Neural cell (in vitro differentiated cells): Measurements from ENCODE around the gene SKOR1. TPM values are rescaled to one million over a fixed set of nuclear protein-coding genes. Genes with fewer than 3 reads are reported as not detected.

Experiments used
- H2AFZ ChIP-seq: fragments of 200-600, 300-800 bp; sonication (generic), shearing (Covaris generic); 2 replicates; pipeline ENCODE4 v1.6.0; 2014; ENCODE audit warnings: low read depth, mild to moderate bottlenecking, antibody characterized with exemption, low read length, moderate library complexity
- H3F3A ChIP-seq: fragments of 200-600 bp; shearing (Covaris generic); 2 replicates; pipeline ENCODE4 v1.6.1; 2016; ENCODE audit warnings: mild to moderate bottlenecking, moderate library complexity, mixed read lengths, antibody characterized with exemption, low read length; ENCODE audit not compliant: insufficient read depth, poor library complexity, severe bottlenecking
- H3K27ac ChIP-seq: fragments of 200-600, 300-800 bp; sonication (generic), shearing (Covaris generic); 2 replicates; pipeline ENCODE4 v1.5.1; 2014; ENCODE audit warnings: mild to moderate bottlenecking, low read length, moderate library complexity
- H3K27me3 ChIP-seq: fragments of 300-800, 200-600 bp; sonication (generic), shearing (Covaris generic); 2 replicates; pipeline ENCODE4 v1.6.0; 2014; ENCODE audit warnings: mild to moderate bottlenecking, low read depth, low read length, moderate library complexity; ENCODE audit not compliant: insufficient read depth
- H3K36me3 ChIP-seq: fragments of 300-800, 200-600 bp; sonication (generic), shearing (Covaris generic); 2 replicates; pipeline ENCODE4 v1.5.1; 2014; ENCODE audit warnings: mild to moderate bottlenecking, antibody characterized with exemption, low read length, moderate library complexity; ENCODE audit not compliant: insufficient read depth
- H3K4me2 ChIP-seq: fragments of 300-800, 200-600 bp; sonication (generic), shearing (Covaris generic); 2 replicates; pipeline ENCODE4 v1.6.0; 2014; ENCODE audit warnings: mild to moderate bottlenecking, low read length
- H3K4me3 ChIP-seq: fragments of 300-800, 200-600 bp; sonication (generic), shearing (Covaris generic); 2 replicates; pipeline ENCODE4 v1.5.1; 2014; ENCODE audit warnings: mild to moderate bottlenecking, low read length, moderate library complexity
- H3K79me2 ChIP-seq: fragments of 200-600 bp; shearing (Covaris generic); replicated peaks from 2 replicates; pipeline ENCODE4 v1.6.0; 2014; ENCODE audit warnings: mild to moderate bottlenecking, low read length, moderate library complexity; ENCODE audit not compliant: insufficient read depth
- H3K9ac ChIP-seq: fragments of 300-800, 200-600 bp; sonication (generic), shearing (Covaris generic); 2 replicates; pipeline ENCODE4 v1.6.1; 2016; ENCODE audit warnings: mild to moderate bottlenecking, low read length, mixed read lengths
- H3K9me2 ChIP-seq: fragments of 200-600 bp; shearing (Covaris generic); 2 replicates; pipeline ENCODE4 v1.6.1; 2016; ENCODE audit warnings: mild to moderate bottlenecking, low read length, mixed read lengths; ENCODE audit not compliant: insufficient read depth
- H3K9me3 ChIP-seq: fragments of 200-600, 300-800 bp; sonication (generic), shearing (Covaris generic); 2 replicates; pipeline ENCODE4 v1.6.1; 2016; ENCODE audit warnings: mild to moderate bottlenecking, mixed run types, low read length, moderate library complexity, mixed read lengths
- H4K20me1 ChIP-seq: fragments of 200-600 bp; shearing (Covaris generic); 2 replicates; pipeline ENCODE4 v1.6.1; 2016; ENCODE audit warnings: mild to moderate bottlenecking, mixed run types; ENCODE audit not compliant: insufficient read depth
- CTCF ChIP-seq: fragments of 450-650 bp; IDR thresholded peaks from 2 replicates; pipeline ENCODE4 v1.5.1; 2014; ENCODE audit warnings: antibody characterized with exemption, mild to moderate bottlenecking, moderate library complexity; ENCODE audit not compliant: poor library complexity, severe bottlenecking
- EP300 ChIP-seq: fragments of 450-650 bp; conservative IDR thresholded peaks from 2 replicates; pipeline ENCODE4 v1.6.1; 2014; ENCODE audit warnings: antibody characterized with exemption, mild to moderate bottlenecking, moderate library complexity; ENCODE audit not compliant: poor library complexity, severe bottlenecking
- EZH2 ChIP-seq: fragments of 200-600, 300-800 bp; shearing (Covaris generic), sonication (generic); IDR thresholded peaks from 2 replicates; pipeline ENCODE4 v1.6.1; 2014; ENCODE audit warnings: antibody characterized with exemption, low read length, borderline replicate concordance, mild to moderate bottlenecking; ENCODE audit not compliant: insufficient read depth, poor library complexity, severe bottlenecking
- MXI1 ChIP-seq: fragments of 450-650 bp; conservative IDR thresholded peaks from 2 replicates; pipeline ENCODE4 v1.6.1; 2014; ENCODE audit warnings: antibody characterized with exemption, mild to moderate bottlenecking; ENCODE audit not compliant: poor library complexity, severe bottlenecking
- POLR2AphosphoS5 ChIP-seq: IDR thresholded peaks from 2 replicates; pipeline ENCODE4 v1.6.1; 2012
- RAD21 ChIP-seq: fragments of 450-650 bp; conservative IDR thresholded peaks from 2 replicates; pipeline ENCODE4 v1.6.1; 2014; ENCODE audit warnings: antibody characterized with exemption, mild to moderate bottlenecking, moderate library complexity
- REST ChIP-seq: IDR thresholded peaks from 2 replicates; pipeline ENCODE4 v1.6.1; 2012; ENCODE audit warnings: borderline replicate concordance
- SMC3 ChIP-seq: fragments of 450-650 bp; conservative IDR thresholded peaks from 2 replicates; pipeline ENCODE4 v1.6.1; 2014; ENCODE audit warnings: antibody characterized with exemption, mild to moderate bottlenecking, moderate library complexity; ENCODE audit not compliant: poor library complexity
- TAF1 ChIP-seq: IDR thresholded peaks from 2 replicates; pipeline ENCODE4 v1.6.1; 2012; ENCODE audit warnings: low read depth
- polyA plus RNA-seq: library from polyadenylated mRNA; depleted of rRNA; stranded (reverse); fragments of >200 nt; gene quantifications from 2 replicates; pipeline ENCODE4 v1.2.3, GENCODE V29; 2014

The SKOR1 gene
- polyA plus RNA-seq, 1 donor from 2014 or later = 0.81 TPM

GRCh38 chr15:67803299-67803698 lies 22.0 kb upstream of the SKOR1 start:
- H3K27ac ChIP-seq = no peak overlapping the region
- no peak for TF ChIP-seq CTCF
- TF ChIP-seq REST = no peak
- no peak for TF ChIP-seq SMC3
- no peak for TF ChIP-seq EP300
- TF ChIP-seq RAD21 = no peak
- no peak for TF ChIP-seq EZH2
- no peak for TF ChIP-seq MXI1
- no peak for TF ChIP-seq TAF1
- no peak for TF ChIP-seq POLR2AphosphoS5
- no peak overlapping the region for H3K9ac ChIP-seq
- no peak overlapping the region for H2AFZ ChIP-seq
- no peaks in the 10 kb centered on the region for H3K36me3 ChIP-seq
- H3F3A ChIP-seq = no peaks in the 10 kb centered on the region
- H3K9me3 ChIP-seq = no peaks in the 10 kb centered on the region
- H3K79me2 ChIP-seq = no peaks in the 10 kb centered on the region
- no peaks in the 10 kb centered on the region for H4K20me1 ChIP-seq
- no peaks in the 10 kb centered on the region for H3K27me3 ChIP-seq
- no peaks in the 10 kb centered on the region for H3K9me2 ChIP-seq
- H3K4me2 ChIP-seq = no peak overlapping the region
- no peak overlapping the region for H3K4me3 ChIP-seq

- H3F3A ChIP-seq = no peaks in the 10 kb centered on the region
- H3K27ac ChIP-seq = no peak overlapping the region
- TF ChIP-seq POLR2AphosphoS5 = no peak
- TF ChIP-seq RAD21 = no peak
- TF ChIP-seq EP300 = no peak
- TF ChIP-seq MXI1 = no peak
- no peak for TF ChIP-seq REST
- no peak for TF ChIP-seq TAF1
- no peak for TF ChIP-seq EZH2
- TF ChIP-seq CTCF = no peak
- no peak for TF ChIP-seq SMC3
- H4K20me1 ChIP-seq = no peaks in the 10 kb centered on the region
- no peak overlapping the region for H3K9ac ChIP-seq
- no peaks in the 10 kb centered on the region for H3K27me3 ChIP-seq
- H3K9me3 ChIP-seq = no peaks in the 10 kb centered on the region
- no peak overlapping the region for H2AFZ ChIP-seq
- H3K79me2 ChIP-seq = no peaks in the 10 kb centered on the region
- no peak overlapping the region for H3K4me2 ChIP-seq
- no peaks in the 10 kb centered on the region for H3K9me2 ChIP-seq
- no peak overlapping the region for H3K4me3 ChIP-seq
- H3K36me3 ChIP-seq = no peaks in the 10 kb centered on the region
Observed at GRCh38 chr15:67803996-67804843, 21.1 kb upstream of the SKOR1 start.
